K562 (cell line): ENCODE measurements around the gene CBX4. TPM values are rescaled to one million over a fixed set of nuclear protein-coding genes. Genes with fewer than 3 reads are reported as not detected.

Experiments used
- HNRNPL ChIP-seq: fragments of 200-400 bp; formaldehyde crosslinking; IDR thresholded peaks from 2 replicates; pipeline ENCODE4 v1.6.1; 2017; ENCODE audit warnings: low read depth, mild to moderate bottlenecking, low read length
- NFATC3 ChIP-seq: fragments of 450-650 bp; IDR thresholded peaks from 2 replicates; pipeline ENCODE4 v1.6.1; 2017; ENCODE audit warnings: mild to moderate bottlenecking
- NR3C1 ChIP-seq: sonication (generic); formaldehyde crosslinking; IDR thresholded peaks from 2 replicates; pipeline ENCODE4 v1.8.1; 2022; ENCODE audit warnings: missing genetic modification reagents
- PHTF2 ChIP-seq: fragments of 250-450 bp; sonication (Bioruptor Pico); IDR thresholded peaks from 2 replicates; pipeline ENCODE4 v1.5.0; 2021; ENCODE audit warnings: mild to moderate bottlenecking
- TAL1 ChIP-seq: fragments of 450-650 bp; IDR thresholded peaks from 2 replicates; pipeline ENCODE4 v1.6.1; 2016; ENCODE audit warnings: mild to moderate bottlenecking
- TEAD1 ChIP-seq, 2 experiments: fragments of 450-650 bp in 1 of 2; sonication (generic) in 1 of 2; formaldehyde crosslinking; IDR thresholded peaks; 2 replicates each; pipeline versions ENCODE4 v1.4.0 to v1.8.0; 2020 to 2022; ENCODE audit warnings: mild to moderate bottlenecking in 2 of 2, missing genetic modification reagents in 1 of 2
- ZNF592 ChIP-seq: fragments of 450-650 bp; IDR thresholded peaks from 2 replicates; pipeline ENCODE4 v1.6.1; 2017; ENCODE audit warnings: antibody characterized with exemption, mild to moderate bottlenecking
- polyA plus RNA-seq, 8 experiments: library from polyadenylated mRNA; depleted of rRNA in 4 of 8; stranded (reverse) in 5 of 8; unstranded in 3 of 8; fragments of >200 nt; fragmentation: Nextera tagmentation in 2 of 8; fragmentation: Illumina TruSeq in 1 of 8; extraction: Ambion mirVana in 2 of 8; extraction: Trizol in 1 of 8; gene quantifications; 2 replicates each; pipeline versions ENCODE4 v1.2.1 to v1.2.3, GENCODE V29; 2011 to 2014; ENCODE audit warnings: inconsistent platforms in 1 of 8, missing spikeins in 1 of 8
- total RNA-seq, 7 experiments: library from RNA; depleted of rRNA in 6 of 7; stranded (reverse); fragments of >200 nt in 6 of 7; fragmentation: Illumina TruSeq in 2 of 7; extraction: Trizol in 2 of 7; gene quantifications; 2 replicates each; pipeline versions ENCODE4 v1.2.1 to v1.2.3, GENCODE V29; 2011 to 2021; ENCODE audit warnings: low replicate concordance in 1 of 7
- TF ChIP-seq, protein P1 (sequence below): fragments of 450-650 bp; IDR thresholded peaks from 2 replicates; pipeline ENCODE4 v1.6.1; 2016; ENCODE audit warnings: antibody characterized with exemption
- TF ChIP-seq, protein P2 (sequence below): fragments of 450-650 bp; IDR thresholded peaks from 2 replicates; pipeline ENCODE4 v1.6.1; 2016; ENCODE audit warnings: low read depth
- TF ChIP-seq, protein P3 (sequence below), 2 experiments: fragments of 450-650 bp in 1 of 2; sonication (generic) in 1 of 2; formaldehyde crosslinking in 1 of 2; IDR thresholded peaks in 1 of 2; conservative IDR thresholded peaks in 1 of 2; 2 replicates each; pipeline versions ENCODE4 v1.6.1 to v1.8.1; 2016 to 2023; ENCODE audit warnings: mild to moderate bottlenecking in 2 of 2, moderate library complexity in 2 of 2, inconsistent platforms in 1 of 2, missing genetic modification reagents in 1 of 2

Gene CBX4
- total and polyA plus RNA-seq, 9 of the 15 experiments (the other 6 are each of a cell fraction or from before 2014, with no cell fraction given), result 0.98 to 50.5 (median 10.0) TPM

GRCh38 chr17:79834565-79835469 lies 4.4 kb downstream of the CBX4 start (continued):
- TF ChIP-seq ZNF592, result peak; percentile 62; the same call in 1 of the 2 replicates
- TF ChIP-seq, protein P1, sequence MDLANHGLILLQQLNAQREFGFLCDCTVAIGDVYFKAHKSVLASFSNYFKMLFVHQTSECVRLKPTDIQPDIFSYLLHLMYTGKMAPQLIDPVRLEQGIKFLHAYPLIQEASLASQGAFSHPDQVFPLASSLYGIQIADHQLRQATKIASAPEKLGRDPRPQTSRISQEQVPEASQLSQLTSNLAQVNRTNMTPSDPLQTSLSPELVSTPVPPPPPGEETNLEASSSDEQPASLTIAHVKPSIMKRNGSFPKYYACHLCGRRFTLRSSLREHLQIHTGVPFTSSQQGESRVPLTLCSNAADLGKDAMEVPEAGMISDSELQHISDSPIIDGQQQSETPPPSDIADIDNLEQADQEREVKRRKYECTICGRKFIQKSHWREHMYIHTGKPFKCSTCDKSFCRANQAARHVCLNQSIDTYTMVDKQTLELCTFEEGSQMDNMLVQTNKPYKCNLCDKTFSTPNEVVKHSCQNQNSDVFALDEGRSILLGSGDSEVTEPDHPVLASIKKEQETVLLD, result peak; percentile 22; the same call in 1 of the 2 replicates
- TF ChIP-seq NFATC3, result no peak
- 0 out of 4 replicates have a peak, but pooled peaks of 1 of the 2 experiments have one; percentile 22 for TF ChIP-seq TEAD1 (CRISPR knock-in tag; IDR thresholded peaks at IDR 0.05)
- no peak for TF ChIP-seq PHTF2 (CRISPR knock-in tag)
- TF ChIP-seq, protein P2, sequence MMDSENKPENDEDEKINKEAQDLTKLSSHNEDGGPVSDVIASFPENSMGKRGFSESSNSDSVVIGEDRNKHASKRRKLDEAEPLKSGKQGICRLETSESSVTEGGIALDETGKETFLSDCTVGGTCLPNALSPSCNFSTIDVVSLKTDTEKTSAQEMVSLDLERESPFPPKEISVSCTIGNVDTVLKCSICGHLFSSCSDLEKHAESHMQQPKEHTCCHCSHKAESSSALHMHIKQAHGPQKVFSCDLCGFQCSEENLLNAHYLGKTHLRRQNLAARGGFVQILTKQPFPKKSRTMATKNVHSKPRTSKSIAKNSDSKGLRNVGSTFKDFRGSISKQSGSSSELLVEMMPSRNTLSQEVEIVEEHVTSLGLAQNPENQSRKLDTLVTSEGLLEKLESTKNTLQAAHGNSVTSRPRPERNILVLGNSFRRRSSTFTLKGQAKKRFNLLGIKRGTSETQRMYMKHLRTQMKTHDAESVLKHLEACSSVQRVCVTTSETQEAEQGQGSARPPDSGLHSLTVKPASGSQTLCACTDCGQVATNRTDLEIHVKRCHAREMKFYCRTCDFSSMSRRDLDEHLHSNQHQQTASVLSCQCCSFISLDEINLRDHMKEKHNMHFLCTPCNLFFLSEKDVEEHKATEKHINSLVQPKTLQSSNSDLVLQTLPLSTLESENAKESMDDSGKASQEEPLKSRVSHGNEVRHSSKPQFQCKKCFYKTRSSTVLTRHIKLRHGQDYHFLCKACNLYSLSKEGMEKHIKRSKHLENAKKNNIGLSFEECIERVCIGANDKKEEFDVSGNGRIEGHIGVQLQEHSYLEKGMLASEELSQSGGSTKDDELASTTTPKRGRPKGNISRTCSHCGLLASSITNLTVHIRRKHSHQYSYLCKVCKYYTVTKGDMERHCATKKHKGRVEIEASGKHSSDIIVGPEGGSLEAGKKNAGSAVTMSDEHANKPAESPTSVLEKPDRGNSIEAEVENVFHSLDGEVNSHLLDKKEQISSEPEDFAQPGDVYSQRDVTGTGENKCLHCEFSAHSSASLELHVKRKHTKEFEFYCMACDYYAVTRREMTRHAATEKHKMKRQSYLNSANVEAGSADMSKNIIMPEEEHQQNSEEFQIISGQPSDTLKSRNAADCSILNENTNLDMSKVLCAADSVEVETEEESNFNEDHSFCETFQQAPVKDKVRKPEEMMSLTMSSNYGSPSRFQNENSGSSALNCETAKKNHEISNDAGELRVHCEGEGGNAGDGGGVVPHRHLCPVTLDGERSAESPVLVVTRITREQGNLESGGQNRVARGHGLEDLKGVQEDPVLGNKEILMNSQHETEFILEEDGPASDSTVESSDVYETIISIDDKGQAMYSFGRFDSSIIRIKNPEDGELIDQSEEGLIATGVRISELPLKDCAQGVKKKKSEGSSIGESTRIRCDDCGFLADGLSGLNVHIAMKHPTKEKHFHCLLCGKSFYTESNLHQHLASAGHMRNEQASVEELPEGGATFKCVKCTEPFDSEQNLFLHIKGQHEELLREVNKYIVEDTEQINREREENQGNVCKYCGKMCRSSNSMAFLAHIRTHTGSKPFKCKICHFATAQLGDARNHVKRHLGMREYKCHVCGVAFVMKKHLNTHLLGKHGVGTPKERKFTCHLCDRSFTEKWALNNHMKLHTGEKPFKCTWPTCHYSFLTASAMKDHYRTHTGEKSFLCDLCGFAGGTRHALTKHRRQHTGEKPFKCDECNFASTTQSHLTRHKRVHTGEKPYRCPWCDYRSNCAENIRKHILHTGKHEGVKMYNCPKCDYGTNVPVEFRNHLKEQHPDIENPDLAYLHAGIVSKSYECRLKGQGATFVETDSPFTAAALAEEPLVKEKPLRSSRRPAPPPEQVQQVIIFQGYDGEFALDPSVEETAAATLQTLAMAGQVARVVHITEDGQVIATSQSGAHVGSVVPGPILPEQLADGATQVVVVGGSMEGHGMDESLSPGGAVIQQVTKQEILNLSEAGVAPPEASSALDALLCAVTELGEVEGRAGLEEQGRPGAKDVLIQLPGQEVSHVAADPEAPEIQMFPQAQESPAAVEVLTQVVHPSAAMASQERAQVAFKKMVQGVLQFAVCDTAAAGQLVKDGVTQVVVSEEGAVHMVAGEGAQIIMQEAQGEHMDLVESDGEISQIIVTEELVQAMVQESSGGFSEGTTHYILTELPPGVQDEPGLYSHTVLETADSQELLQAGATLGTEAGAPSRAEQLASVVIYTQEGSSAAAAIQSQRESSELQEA, result no peak
- TF ChIP-seq NR3C1 (CRISPR knock-in tag), result 0 out of 2 replicates have a peak, but pooled peaks have one; percentile 75
- TF ChIP-seq, protein P3, sequence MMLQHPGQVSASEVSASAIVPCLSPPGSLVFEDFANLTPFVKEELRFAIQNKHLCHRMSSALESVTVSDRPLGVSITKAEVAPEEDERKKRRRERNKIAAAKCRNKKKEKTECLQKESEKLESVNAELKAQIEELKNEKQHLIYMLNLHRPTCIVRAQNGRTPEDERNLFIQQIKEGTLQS (IDR thresholded peaks at IDR 0.05), result no peak
- TF ChIP-seq, protein P3 (CRISPR knock-in tag; conservative IDR thresholded peaks at IDR 0.05), result peak; percentile 49; the same call in 1 of the 2 replicates
- TF ChIP-seq HNRNPL, result 0 out of 2 replicates have a peak, but pooled peaks have one; percentile 62
- no peak for TF ChIP-seq TAL1
